Neural progenitor cell (in vitro differentiated cells): Measurements from ENCODE around the gene LOXHD1. TPM values are rescaled to one million over a fixed set of nuclear protein-coding genes. Genes with fewer than 3 reads are reported as not detected.

Experiments used
- DNase-seq: peaks from one replicate; pipeline ENCODE4 v3.0.0-alpha.2; 2016; ENCODE audit warnings: low spot score
- H2AFZ ChIP-seq: fragments of 200-600 bp; sonication (generic); replicated peaks from 2 replicates; pipeline ENCODE4 v1.6.1; 2016; ENCODE audit warnings: antibody characterized with exemption
- H3F3A ChIP-seq: fragments of 200-600 bp; sonication (generic); 2 replicates; pipeline ENCODE4 v1.6.1; 2016; ENCODE audit warnings: antibody characterized with exemption, low read depth
- H3K27ac ChIP-seq: fragments of 200-600 bp; sonication (generic); 2 replicates; pipeline ENCODE4 v1.5.1; 2016; ENCODE audit warnings: mild to moderate bottlenecking
- H3K27me3 ChIP-seq: fragments of 200-600 bp; sonication (generic); 2 replicates; pipeline ENCODE4 v1.6.1; 2016; ENCODE audit warnings: mild to moderate bottlenecking, moderate library complexity
- H3K36me3 ChIP-seq: fragments of 200-600 bp; sonication (generic); 2 replicates; pipeline ENCODE4 v1.5.1; 2016
- H3K4me1 ChIP-seq: fragments of 200-600 bp; sonication (generic); 2 replicates; pipeline ENCODE4 v1.6.1; 2016; ENCODE audit warnings: mixed run types
- H3K4me2 ChIP-seq: fragments of 200-600 bp; sonication (generic); 2 replicates; pipeline ENCODE4 v1.6.1; 2016
- H3K4me3 ChIP-seq: fragments of 200-600 bp; sonication (generic); 2 replicates; pipeline ENCODE4 v1.5.1; 2016
- H3K79me2 ChIP-seq: fragments of 200-600 bp; sonication (generic); 2 replicates; pipeline ENCODE4 v1.6.1; 2016; ENCODE audit warnings: low read depth
- H3K9ac ChIP-seq: fragments of 200-600 bp; sonication (generic); 2 replicates; pipeline ENCODE4 v1.6.1; 2016
- H3K9me3 ChIP-seq: fragments of 200-600 bp; sonication (generic); 2 replicates; pipeline ENCODE4 v1.5.1; 2016; ENCODE audit warnings: low read depth
- H4K20me1 ChIP-seq: fragments of 200-600 bp; sonication (generic); 2 replicates; pipeline ENCODE4 v1.6.1; 2016; ENCODE audit warnings: low read depth
- H3K27ac Mint-ChIP-seq: 3 replicates; pipeline ENCODE4 v1.8.0; 2021; ENCODE audit warnings: mixed read lengths
- H3K27me3 Mint-ChIP-seq: 2 replicates; pipeline ENCODE4 v1.8.0; 2022; ENCODE audit warnings: low read depth, mild to moderate bottlenecking, inconsistent platforms, moderate library complexity, mixed read lengths; ENCODE audit not compliant: insufficient read depth
- H3K36me3 Mint-ChIP-seq: 3 replicates; pipeline ENCODE4 v1.8.0; 2021; ENCODE audit warnings: mixed read lengths
- H3K4me1 Mint-ChIP-seq: 3 replicates; pipeline ENCODE4 v1.8.0; 2021; ENCODE audit warnings: mixed read lengths
- H3K4me3 Mint-ChIP-seq: 3 replicates; pipeline ENCODE4 v1.8.0; 2021; ENCODE audit warnings: mild to moderate bottlenecking, moderate library complexity, mixed read lengths
- H3K9me3 Mint-ChIP-seq: 3 replicates; pipeline ENCODE4 v1.8.0; 2020; ENCODE audit warnings: mixed read lengths
- CTCF ChIP-seq: fragments of 200-600 bp; sonication (generic); IDR thresholded peaks from 2 replicates; pipeline ENCODE4 v1.5.1; 2017; ENCODE audit warnings: antibody characterized with exemption, mild to moderate bottlenecking
- EZH2 ChIP-seq: fragments of 200-600 bp; sonication (generic); IDR thresholded peaks from 2 replicates; pipeline ENCODE4 v1.6.1; 2017; ENCODE audit warnings: antibody characterized with exemption, mild to moderate bottlenecking, moderate library complexity
- EZH2phosphoT487 ChIP-seq: fragments of 200-600 bp; sonication (generic); IDR thresholded peaks from 2 replicates; pipeline ENCODE4 v1.6.1; 2017; ENCODE audit warnings: antibody characterized with exemption
- total RNA-seq: library from RNA; depleted of rRNA; stranded (reverse); fragments of >200 nt; gene quantifications from 2 replicates; pipeline ENCODE4 v1.2.3, GENCODE V29; 2015; ENCODE audit warnings: low replicate concordance

The LOXHD1 gene
- total RNA-seq, 1 donor from 2014 or later = not detected

- no peak for DNase-seq
Measured at GRCh38 chr18:46704189-46704588, 47.2 kb upstream of the LOXHD1 start.

GRCh38 chr18:46702471-46702870 is 45.5 kb upstream of the LOXHD1 start:
- H3K36me3 ChIP-seq = no peaks in the 10 kb centered on the region
- H3K4me2 ChIP-seq = no peak overlapping the region
- Mint-ChIP-seq H3K4me1 (peaks cover 4% of the 10 kb centered on the region), H3K36me3 (no peaks in the 10 kb centered on the region), H3K4me3 (no peak overlapping the region), H3K9me3 (peaks cover 5% of the 10 kb centered on the region), H3K27me3 (peaks cover 5% of the 10 kb centered on the region), H3K27ac (no peak overlapping the region)
- H3K79me2 ChIP-seq = no peaks in the 10 kb centered on the region
- H2AFZ ChIP-seq = no peak overlapping the region
- no peaks in the 10 kb centered on the region for H3K9me3 ChIP-seq
- H3K4me3 ChIP-seq = no peak overlapping the region
- peaks cover 4% of the 10 kb centered on the region for H3K4me1 ChIP-seq
- no peaks in the 10 kb centered on the region for H4K20me1 ChIP-seq
- no peak for TF ChIP-seq CTCF
- DNase-seq = no peak
- H3F3A ChIP-seq = no peaks in the 10 kb centered on the region
- no peak overlapping the region for H3K9ac ChIP-seq
- H3K27me3 ChIP-seq = no peaks in the 10 kb centered on the region
- no peak overlapping the region for H3K27ac ChIP-seq

More at GRCh38 chr18:46704189-46704588, 47.2 kb upstream of the LOXHD1 start:
- no peaks in the 10 kb centered on the region for H3F3A ChIP-seq
- H3K27me3 ChIP-seq = no peaks in the 10 kb centered on the region
- no peaks in the 10 kb centered on the region for H3K9me3 Mint-ChIP-seq
- H3K27me3 Mint-ChIP-seq = no peaks in the 10 kb centered on the region
- no peak overlapping the region for H3K4me3 ChIP-seq
- H3K79me2 ChIP-seq = no peaks in the 10 kb centered on the region
- no peak overlapping the region for H2AFZ ChIP-seq
- H3K36me3 Mint-ChIP-seq = no peaks in the 10 kb centered on the region
- H3K27ac Mint-ChIP-seq = no peak overlapping the region
- no peaks in the 10 kb centered on the region for H3K36me3 ChIP-seq
- H3K27ac ChIP-seq = no peak overlapping the region
- peaks cover 4% of the 10 kb centered on the region for H3K4me1 Mint-ChIP-seq
- no peak overlapping the region for H3K4me3 Mint-ChIP-seq
- no peak for TF ChIP-seq CTCF
- TF ChIP-seq EZH2phosphoT487 = no peak
- TF ChIP-seq EZH2 = no peak
- H3K9ac ChIP-seq = no peak overlapping the region
- no peaks in the 10 kb centered on the region for H3K9me3 ChIP-seq
- no peak overlapping the region for H3K4me2 ChIP-seq
- peaks cover 4% of the 10 kb centered on the region for H3K4me1 ChIP-seq
- H4K20me1 ChIP-seq = no peaks in the 10 kb centered on the region

GRCh38 chr18:46700066-46700824 is 43.2 kb upstream of the LOXHD1 start:
- no peak for TF ChIP-seq EZH2
- TF ChIP-seq EZH2phosphoT487 = no peak
- TF ChIP-seq CTCF = no peak
- H3K9ac ChIP-seq = no peak overlapping the region
- no peak overlapping the region for H3K4me2 ChIP-seq
- peaks cover 5% of the 10 kb centered on the region for H3K9me3 Mint-ChIP-seq
- H3K4me3 Mint-ChIP-seq = no peak overlapping the region
- no peaks in the 10 kb centered on the region for H3K36me3 Mint-ChIP-seq
- H3K4me3 ChIP-seq = no peak overlapping the region
- H3K27me3 ChIP-seq = no peaks in the 10 kb centered on the region
- no peaks in the 10 kb centered on the region for H3K9me3 ChIP-seq
- H3K27ac ChIP-seq = no peak overlapping the region
- H3K4me1 ChIP-seq = no peaks in the 10 kb centered on the region
- H3K27ac Mint-ChIP-seq = no peak overlapping the region
- H3K36me3 ChIP-seq = no peaks in the 10 kb centered on the region
- no peaks in the 10 kb centered on the region for H4K20me1 ChIP-seq
- DNase-seq = no peak
- no peaks in the 10 kb centered on the region for H3K4me1 Mint-ChIP-seq
- no peaks in the 10 kb centered on the region for H3F3A ChIP-seq
- no peak overlapping the region for H2AFZ ChIP-seq
- H3K79me2 ChIP-seq = no peaks in the 10 kb centered on the region
- peaks cover 5% of the 10 kb centered on the region for H3K27me3 Mint-ChIP-seq
